HepG2 (cell line): ENCODE data around the gene ITGB5. TPM values are rescaled to one million over a fixed set of nuclear protein-coding genes. Genes with fewer than 3 reads are reported as not detected.

ENCODE experiments used
- CBX5 ChIP-seq: sonication (generic); formaldehyde crosslinking; IDR thresholded peaks from 2 replicates; pipeline ENCODE4 v1.4.0; 2020; ENCODE audit warnings: missing genetic modification reagents, borderline replicate concordance
- CHCHD3 ChIP-seq: sonication (generic); formaldehyde crosslinking; IDR thresholded peaks from 2 replicates; pipeline ENCODE4 v1.8.0; 2022; ENCODE audit warnings: mild to moderate bottlenecking, missing genetic modification reagents, moderate library complexity
- HCFC1 ChIP-seq: fragments of 150-350 bp; IDR thresholded peaks from 2 replicates; pipeline ENCODE4 v1.6.1; 2014; ENCODE audit warnings: low read depth, low read length
- KLF11 ChIP-seq: IDR thresholded peaks from 2 replicates; pipeline ENCODE4 v1.6.1; 2016; ENCODE audit warnings: missing compliant biosample characterization
- MED1 ChIP-seq: sonication (generic); formaldehyde crosslinking; IDR thresholded peaks from 2 replicates; pipeline ENCODE4 v1.4.0; 2020; ENCODE audit warnings: missing genetic modification reagents
- MLLT10 ChIP-seq: sonication (generic); formaldehyde crosslinking; IDR thresholded peaks from 2 replicates; pipeline ENCODE4 v1.4.0; 2020; ENCODE audit warnings: missing genetic modification reagents
- POLR2G ChIP-seq: fragments of 200-400 bp; formaldehyde crosslinking; IDR thresholded peaks from 2 replicates; pipeline ENCODE4 v1.6.1; 2018; ENCODE audit warnings: mild to moderate bottlenecking, low read depth, low read length, moderate library complexity
- REXO4 ChIP-seq: sonication (generic); formaldehyde crosslinking; IDR thresholded peaks from 2 replicates; pipeline ENCODE4 v1.8.0; 2022; ENCODE audit warnings: missing genetic modification reagents, mild to moderate bottlenecking, borderline replicate concordance
- TBP ChIP-seq: sonication (generic); formaldehyde crosslinking; IDR thresholded peaks from 2 replicates; pipeline ENCODE4 v1.5.0; 2020; ENCODE audit warnings: missing genetic modification reagents
- TRIM24 ChIP-seq: sonication (generic); formaldehyde crosslinking; IDR thresholded peaks from 2 replicates; pipeline ENCODE4 v1.8.0; 2022; ENCODE audit warnings: mild to moderate bottlenecking, missing genetic modification reagents
- ZFP62 ChIP-seq: sonication (generic); formaldehyde crosslinking; IDR thresholded peaks from 2 replicates; pipeline ENCODE4 v1.4.0; 2020; ENCODE audit warnings: missing genetic modification reagents
- ZNF30 ChIP-seq: sonication (generic); formaldehyde crosslinking; IDR thresholded peaks from 2 replicates; pipeline ENCODE4 v1.5.0; 2020; ENCODE audit warnings: mild to moderate bottlenecking, missing genetic modification reagents
- ZNF672 ChIP-seq: sonication (generic); formaldehyde crosslinking; IDR thresholded peaks from 2 replicates; pipeline ENCODE4 v1.8.1; 2022; ENCODE audit warnings: missing genetic modification reagents
- ZNF784 ChIP-seq: sonication (generic); formaldehyde crosslinking; IDR thresholded peaks from 2 replicates; pipeline ENCODE4 v1.5.1; 2020; ENCODE audit warnings: missing genetic modification reagents, mild to moderate bottlenecking, borderline replicate concordance
- polyA plus RNA-seq, 8 experiments: library from polyadenylated mRNA; depleted of rRNA in 3 of 8; stranded (reverse) in 7 of 8; unstranded in 1 of 8; fragments of >200 nt; fragmentation: Illumina TruSeq in 4 of 8; extraction: Trizol in 4 of 8; gene quantifications; 2 replicates each; pipeline versions ENCODE4 v1.2.1 to v1.2.3, GENCODE V29; 2011 to 2016; ENCODE audit warnings: low read depth in 4 of 8, missing spikeins in 1 of 8, mixed read lengths in 1 of 8; ENCODE audit not compliant: insufficient read depth in 1 of 8
- total RNA-seq, 5 experiments: library from RNA; depleted of rRNA; stranded (reverse); fragments of >200 nt; fragmentation: Illumina TruSeq; extraction: Trizol; gene quantifications; 2 replicates each; pipeline ENCODE4 v1.2.3, GENCODE V29; 2016; ENCODE audit warnings: low read depth in 1 of 5
- TF ChIP-seq, protein P1 (sequence below): sonication (generic); formaldehyde crosslinking; IDR thresholded peaks from 2 replicates; pipeline ENCODE4 v1.5.1; 2020; ENCODE audit warnings: mild to moderate bottlenecking, missing genetic modification reagents
- TF ChIP-seq, protein P2 (sequence below): sonication (generic); formaldehyde crosslinking; IDR thresholded peaks from 2 replicates; pipeline ENCODE4 v1.4.0; 2020; ENCODE audit warnings: missing genetic modification reagents
- TF ChIP-seq, protein P3 (sequence below): sonication (generic); formaldehyde crosslinking; IDR thresholded peaks from 2 replicates; pipeline ENCODE4 v1.4.0; 2020; ENCODE audit warnings: missing genetic modification reagents, borderline replicate concordance

Gene ITGB5
- total and polyA plus RNA-seq, 2 of the 13 experiments (the other 11 are each of a cell fraction or from before 2014, with no cell fraction given): 74.1 to 343 TPM

- TF ChIP-seq CHCHD3: no peak
- no peak for TF ChIP-seq ZFP62 (CRISPR knock-in tag)
- TF ChIP-seq, protein P1, sequence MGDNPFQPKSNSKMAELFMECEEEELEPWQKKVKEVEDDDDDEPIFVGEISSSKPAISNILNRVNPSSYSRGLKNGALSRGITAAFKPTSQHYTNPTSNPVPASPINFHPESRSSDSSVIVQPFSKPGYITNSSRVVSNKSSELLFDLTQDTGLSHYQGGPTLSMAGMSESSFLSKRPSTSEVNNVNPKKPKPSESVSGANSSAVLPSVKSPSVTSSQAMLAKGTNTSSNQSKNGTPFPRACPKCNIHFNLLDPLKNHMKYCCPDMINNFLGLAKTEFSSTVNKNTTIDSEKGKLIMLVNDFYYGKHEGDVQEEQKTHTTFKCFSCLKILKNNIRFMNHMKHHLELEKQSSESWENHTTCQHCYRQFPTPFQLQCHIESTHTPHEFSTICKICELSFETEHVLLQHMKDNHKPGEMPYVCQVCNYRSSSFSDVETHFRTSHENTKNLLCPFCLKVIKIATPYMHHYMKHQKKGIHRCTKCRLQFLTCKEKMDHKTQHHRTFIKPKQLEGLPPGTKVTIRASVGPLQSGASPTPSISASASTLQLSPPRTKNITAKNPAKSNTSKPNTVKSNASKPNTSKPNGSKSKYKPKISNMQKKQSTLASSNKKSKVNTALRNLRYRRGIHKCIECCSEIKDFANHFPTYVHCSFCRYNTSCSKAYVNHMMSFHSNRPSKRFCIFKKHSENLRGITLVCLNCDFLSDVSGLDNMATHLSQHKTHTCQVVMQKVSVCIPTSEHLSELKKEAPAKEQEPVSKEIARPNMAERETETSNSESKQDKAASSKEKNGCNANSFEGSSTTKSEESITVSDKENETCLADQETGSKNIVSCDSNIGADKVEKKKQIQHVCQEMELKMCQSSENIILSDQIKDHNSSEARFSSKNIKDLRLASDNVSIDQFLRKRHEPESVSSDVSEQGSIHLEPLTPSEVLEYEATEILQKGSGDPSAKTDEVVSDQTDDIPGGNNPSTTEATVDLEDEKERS (CRISPR knock-in tag): no peak
- TF ChIP-seq, protein P2, sequence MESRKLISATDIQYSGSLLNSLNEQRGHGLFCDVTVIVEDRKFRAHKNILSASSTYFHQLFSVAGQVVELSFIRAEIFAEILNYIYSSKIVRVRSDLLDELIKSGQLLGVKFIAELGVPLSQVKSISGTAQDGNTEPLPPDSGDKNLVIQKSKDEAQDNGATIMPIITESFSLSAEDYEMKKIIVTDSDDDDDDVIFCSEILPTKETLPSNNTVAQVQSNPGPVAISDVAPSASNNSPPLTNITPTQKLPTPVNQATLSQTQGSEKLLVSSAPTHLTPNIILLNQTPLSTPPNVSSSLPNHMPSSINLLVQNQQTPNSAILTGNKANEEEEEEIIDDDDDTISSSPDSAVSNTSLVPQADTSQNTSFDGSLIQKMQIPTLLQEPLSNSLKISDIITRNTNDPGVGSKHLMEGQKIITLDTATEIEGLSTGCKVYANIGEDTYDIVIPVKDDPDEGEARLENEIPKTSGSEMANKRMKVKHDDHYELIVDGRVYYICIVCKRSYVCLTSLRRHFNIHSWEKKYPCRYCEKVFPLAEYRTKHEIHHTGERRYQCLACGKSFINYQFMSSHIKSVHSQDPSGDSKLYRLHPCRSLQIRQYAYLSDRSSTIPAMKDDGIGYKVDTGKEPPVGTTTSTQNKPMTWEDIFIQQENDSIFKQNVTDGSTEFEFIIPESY (CRISPR knock-in tag): no peak
- no peak for TF ChIP-seq TRIM24 (CRISPR knock-in tag)
- TF ChIP-seq ZNF30: no peak
- TF ChIP-seq POLR2G: peak; percentile 96
- peak; percentile 80 for TF ChIP-seq KLF11 (CRISPR knock-in tag)
- TF ChIP-seq CBX5: peak; percentile 70; the same call in 1 of the 2 replicates
- TF ChIP-seq ZNF784 (CRISPR knock-in tag): peak; percentile 58; the same call in 1 of the 2 replicates
- peak; percentile 45; the same call in 1 of the 2 replicates for TF ChIP-seq HCFC1
- no peak for TF ChIP-seq REXO4 (CRISPR knock-in tag)
- TF ChIP-seq, protein P3, sequence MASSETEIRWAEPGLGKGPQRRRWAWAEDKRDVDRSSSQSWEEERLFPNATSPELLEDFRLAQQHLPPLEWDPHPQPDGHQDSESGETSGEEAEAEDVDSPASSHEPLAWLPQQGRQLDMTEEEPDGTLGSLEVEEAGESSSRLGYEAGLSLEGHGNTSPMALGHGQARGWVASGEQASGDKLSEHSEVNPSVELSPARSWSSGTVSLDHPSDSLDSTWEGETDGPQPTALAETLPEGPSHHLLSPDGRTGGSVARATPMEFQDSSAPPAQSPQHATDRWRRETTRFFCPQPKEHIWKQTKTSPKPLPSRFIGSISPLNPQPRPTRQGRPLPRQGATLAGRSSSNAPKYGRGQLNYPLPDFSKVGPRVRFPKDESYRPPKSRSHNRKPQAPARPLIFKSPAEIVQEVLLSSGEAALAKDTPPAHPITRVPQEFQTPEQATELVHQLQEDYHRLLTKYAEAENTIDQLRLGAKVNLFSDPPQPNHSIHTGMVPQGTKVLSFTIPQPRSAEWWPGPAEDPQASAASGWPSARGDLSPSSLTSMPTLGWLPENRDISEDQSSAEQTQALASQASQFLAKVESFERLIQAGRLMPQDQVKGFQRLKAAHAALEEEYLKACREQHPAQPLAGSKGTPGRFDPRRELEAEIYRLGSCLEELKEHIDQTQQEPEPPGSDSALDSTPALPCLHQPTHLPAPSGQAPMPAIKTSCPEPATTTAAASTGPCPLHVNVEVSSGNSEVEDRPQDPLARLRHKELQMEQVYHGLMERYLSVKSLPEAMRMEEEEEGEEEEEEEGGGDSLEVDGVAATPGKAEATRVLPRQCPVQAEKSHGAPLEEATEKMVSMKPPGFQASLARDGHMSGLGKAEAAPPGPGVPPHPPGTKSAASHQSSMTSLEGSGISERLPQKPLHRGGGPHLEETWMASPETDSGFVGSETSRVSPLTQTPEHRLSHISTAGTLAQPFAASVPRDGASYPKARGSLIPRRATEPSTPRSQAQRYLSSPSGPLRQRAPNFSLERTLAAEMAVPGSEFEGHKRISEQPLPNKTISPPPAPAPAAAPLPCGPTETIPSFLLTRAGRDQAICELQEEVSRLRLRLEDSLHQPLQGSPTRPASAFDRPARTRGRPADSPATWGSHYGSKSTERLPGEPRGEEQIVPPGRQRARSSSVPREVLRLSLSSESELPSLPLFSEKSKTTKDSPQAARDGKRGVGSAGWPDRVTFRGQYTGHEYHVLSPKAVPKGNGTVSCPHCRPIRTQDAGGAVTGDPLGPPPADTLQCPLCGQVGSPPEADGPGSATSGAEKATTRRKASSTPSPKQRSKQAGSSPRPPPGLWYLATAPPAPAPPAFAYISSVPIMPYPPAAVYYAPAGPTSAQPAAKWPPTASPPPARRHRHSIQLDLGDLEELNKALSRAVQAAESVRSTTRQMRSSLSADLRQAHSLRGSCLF: no peak
- peak; percentile 84; the same call in 1 of the 2 replicates for TF ChIP-seq ZNF672 (CRISPR knock-in tag)
- TF ChIP-seq MLLT10 (CRISPR knock-in tag): no peak
- TF ChIP-seq MED1: peak; percentile 82
- TF ChIP-seq TBP: 0 out of 2 replicates have a peak, but pooled peaks have one; percentile 41
Measured at GRCh38 chr3:124730129-124730940, 156.8 kb downstream of the ITGB5 start, which contains the start of gene UMPS (continued).
